Calu3 (cell line): ENCODE results near the gene STAG1. TPM values are rescaled to one million over a fixed set of nuclear protein-coding genes. Genes with fewer than 3 reads are reported as not detected.

Experiments used
- BruUV-seq: library from RNA; stranded (reverse); fragments of 400-500 nt; replicated peaks from 2 replicates; lab custom pipeline; 2021; lab: Mats Ljungman, UMichigan
- CTCF ChIA-PET: fragments of 300-600 bp; sonication (Branson Sonifier 250); formaldehyde crosslinking; loops from one replicate; lab custom pipeline; 2022; ENCODE audit warnings: antibody characterized with exemption; lab: Charles Lee
- DNase-seq: peaks from one replicate; pipeline ENCODE4 v3.0.0; 2022
- H3K27ac Mint-ChIP-seq: one replicate; pipeline ENCODE4 v1.8.0; 2022; ENCODE audit warnings: mixed read lengths; ENCODE audit not compliant: unreplicated experiment
- H3K27me3 Mint-ChIP-seq: one replicate; pipeline ENCODE4 v1.8.0; 2022; ENCODE audit warnings: mixed read lengths; ENCODE audit not compliant: unreplicated experiment
- H3K36me3 Mint-ChIP-seq: one replicate; pipeline ENCODE4 v1.8.0; 2022; ENCODE audit warnings: mild to moderate bottlenecking, moderate library complexity, mixed read lengths; ENCODE audit not compliant: insufficient read depth, unreplicated experiment
- H3K4me1 Mint-ChIP-seq: one replicate; pipeline ENCODE4 v1.8.0; 2022; ENCODE audit warnings: mild to moderate bottlenecking, low read depth, mixed read lengths; ENCODE audit not compliant: unreplicated experiment
- H3K4me3 Mint-ChIP-seq: one replicate; pipeline ENCODE4 v1.8.0; 2022; ENCODE audit warnings: mild to moderate bottlenecking, low read depth, moderate library complexity, mixed read lengths; ENCODE audit not compliant: unreplicated experiment
- H3K9me3 Mint-ChIP-seq: one replicate; pipeline ENCODE4 v1.8.0; 2022; ENCODE audit warnings: low read depth, mixed read lengths; ENCODE audit not compliant: unreplicated experiment
- CTCF ChIP-seq: fragments of 200-600 bp; IDR thresholded peaks from one replicate; pipeline ENCODE4 v1.8.0; 2022; ENCODE audit warnings: antibody characterized with exemption; ENCODE audit not compliant: unreplicated experiment
- intact Hi-C: fragments of 100-400 bp; cut with micrococcal nuclease; formaldehyde crosslinking; loops from one replicate; pipeline ENCODE4 v1.10.0; 2022; ENCODE audit not compliant: unreplicated experiment
- total RNA-seq: library from RNA; stranded (reverse); gene quantifications from 2 replicates; pipeline ENCODE4 v1.2.3, GENCODE V29; 2022

STAG1 gene
- total RNA-seq, 1 experiment from 2014 or later = 39.3 TPM

GRCh38 chr3:136658946-136659682 lies 93.1 kb downstream of the STAG1 start:
- Mint-ChIP-seq H3K4me1 (peaks cover 5% of the 10 kb centered on the region), H3K9me3 (peaks cover 7% of the 10 kb centered on the region), H3K36me3 (no peaks in the 10 kb centered on the region), H3K4me3 (no peak overlapping the region), H3K27me3 (no peaks in the 10 kb centered on the region), H3K27ac (no peak overlapping the region)
- BruUV-seq = no TSS peak
- intact Hi-C loops = no loop called here
- no peak for DNase-seq
- TF ChIP-seq CTCF = no peak
- CTCF ChIA-PET = no interaction called here

GRCh38 chr3:136657526-136657925 lies 94.7 kb downstream of the STAG1 start:
- H3K27ac Mint-ChIP-seq = no peak overlapping the region
- no peak for DNase-seq
- no peaks in the 10 kb centered on the region for H3K36me3 Mint-ChIP-seq
- H3K4me1 Mint-ChIP-seq = peaks cover 5% of the 10 kb centered on the region
- CTCF ChIA-PET = interaction anchor here (0.7 kb wide), 1 partner anchor 22 kb away, joined by 7 read pairs; no protein-coding TSS in a partner anchor
- no peaks in the 10 kb centered on the region for H3K27me3 Mint-ChIP-seq
- H3K4me3 Mint-ChIP-seq = no peak overlapping the region
- intact Hi-C loops = no loop called here
- peaks cover 9% of the 10 kb centered on the region for H3K9me3 Mint-ChIP-seq
- no TSS peak for BruUV-seq
- TF ChIP-seq CTCF = no peak

- intact Hi-C loops = no loop called here
- DNase-seq = no peak
Observed at GRCh38 chr3:136653628-136654027, 98.5 kb downstream of the STAG1 start.

GRCh38 chr3:136651581-136651980 lies 100.6 kb downstream of the STAG1 start:
- no peak for DNase-seq
- intact Hi-C loops = no loop called here
- no peak overlapping the region for H3K4me3 Mint-ChIP-seq
- peaks cover 11% of the 10 kb centered on the region for H3K9me3 Mint-ChIP-seq
- no peak overlapping the region for H3K27ac Mint-ChIP-seq
- no TSS peak for BruUV-seq
- no peak for TF ChIP-seq CTCF
- H3K36me3 Mint-ChIP-seq = no peaks in the 10 kb centered on the region
- peaks cover 20% of the 10 kb centered on the region for H3K4me1 Mint-ChIP-seq
- H3K27me3 Mint-ChIP-seq = no peaks in the 10 kb centered on the region
- CTCF ChIA-PET = interaction anchor here (1.1 to 1.6 kb wide), 2 partner anchors 52 to 101 kb away, joined by 5 to 6 read pairs; partner anchors contain the start of gene STAG1

More at GRCh38 chr3:136653628-136654027, 98.5 kb downstream of the STAG1 start:
- H3K36me3 Mint-ChIP-seq = no peaks in the 10 kb centered on the region
- no peaks in the 10 kb centered on the region for H3K27me3 Mint-ChIP-seq
- no peak for TF ChIP-seq CTCF
- H3K4me3 Mint-ChIP-seq = no peak overlapping the region
- H3K4me1 Mint-ChIP-seq = peaks cover 20% of the 10 kb centered on the region
- BruUV-seq = no TSS peak
- CTCF ChIA-PET = interaction anchor here (0.6 kb wide), 1 partner anchor 11 kb away, joined by 3 read pairs; no protein-coding TSS in a partner anchor
- no peak overlapping the region for H3K27ac Mint-ChIP-seq
- H3K9me3 Mint-ChIP-seq = peaks cover 11% of the 10 kb centered on the region
